ENCODE data around the gene ZBTB40. TPM values are rescaled to one million over a fixed set of nuclear protein-coding genes. Genes with fewer than 3 reads are reported as not detected.

Gene ZBTB40
- total and polyA plus RNA-seq, 9 of the 15 experiments (the other 6 are each of a cell fraction or from before 2014, with no cell fraction given) = 2.6 to 26.0 (median 18.8) TPM

DNA sequence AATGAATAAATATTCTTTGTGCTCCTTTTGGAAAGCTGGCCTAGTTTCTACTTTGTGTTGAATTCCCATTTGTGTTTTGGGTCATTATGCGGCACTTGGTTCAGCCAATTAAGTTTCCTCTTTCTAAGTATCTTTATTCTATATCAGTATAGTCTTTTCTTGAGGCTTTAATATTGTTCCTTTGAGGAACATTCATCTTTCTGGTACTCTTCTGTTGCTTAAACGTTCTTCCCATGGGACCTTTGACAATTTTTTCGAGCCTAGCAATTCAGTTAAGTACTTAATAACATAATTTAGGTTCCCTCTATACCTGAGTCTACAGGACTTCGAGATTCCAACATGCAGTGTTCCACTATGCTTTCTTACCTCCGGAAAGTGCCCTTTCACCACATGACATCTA lies 24.9 kb downstream of the ZBTB40 start (continued):
- no peak for TF ChIP-seq ZNF778 (CRISPR knock-in tag; IDR thresholded peaks at IDR 0.05)

DNA sequence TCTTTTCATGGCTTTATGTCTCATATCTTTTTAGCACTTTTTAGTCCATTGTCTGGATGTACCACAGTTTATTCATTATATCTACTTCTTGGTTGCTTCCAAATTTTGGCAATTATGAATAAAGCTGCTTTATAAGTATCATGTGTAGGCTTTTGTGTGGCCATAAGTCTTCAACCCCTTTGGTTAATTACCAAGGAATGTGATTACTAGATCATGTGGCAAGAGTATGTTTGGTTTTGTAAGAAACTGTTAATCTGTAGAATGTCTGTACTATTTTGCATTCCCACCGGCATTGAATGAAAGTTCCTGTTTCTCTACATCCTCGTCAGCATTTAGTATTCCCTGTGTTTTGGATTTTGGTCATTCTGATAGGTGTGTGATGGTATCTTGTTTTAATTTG lies 31.5 kb downstream of the ZBTB40 start:
- ATAC-seq (no peak), DNase-seq (ENCODE audit: extremely low read depth in 1 of 4, low spot score in 3 of 4) (no peak), FAIRE-seq (no peak)
- ChIA-PET CTCF (ENCODE audit: low intra/inter-chr PET ratio) (no interaction called here), POLR2A (no interaction called here)
- 81% methylated on average over 2 of the region's 2 CpGs for WGBS (ENCODE audit: insufficient coverage, low coverage, missing lambda C conversion rate)
- Histone ChIP-seq H3K9me1 (ENCODE audit: control insufficient read depth, insufficient read depth, low read length) (peaks cover 4% of the 10 kb centered on the region), H3K36me3 (ENCODE audit: control insufficient read depth, insufficient read depth, low read length) (no peaks in the 10 kb centered on the region), H2AFZ (ENCODE audit: low read depth, low read length) (no peak overlapping the region), H3K4me1 (replicated peaks in 1 of 2; ENCODE audit: control insufficient read depth in 2 of 2, insufficient read depth in 2 of 2, low read length in 2 of 2) (peaks cover 2 to 13% of the 10 kb centered on the region in 2 experiments; a peak in 4 of 5 replicates), H3K27ac (ENCODE audit: extremely low read depth, low read depth, low read length) (no peak overlapping the region), H3K9ac (ENCODE audit: insufficient read depth in 1 of 2, low read depth in 2 of 2, low read length in 2 of 2) (no peak overlapping the region), H3K79me2 (ENCODE audit: control insufficient read depth, insufficient read depth, low read length) (peaks cover 53% of the 10 kb centered on the region), H3K4me3 (no peak overlapping the region), H3K9me3 (replicated peaks; ENCODE audit: control insufficient read depth, insufficient read depth, low read depth, low read length) (0 out of 2 replicates have a peak, but pooled peaks cover 2% of the 10 kb centered on the region), H3K27me3 (ENCODE audit: control insufficient read depth in 2 of 2, insufficient read depth in 2 of 2, low read length in 2 of 2) (no peaks in the 10 kb centered on the region), H4K20me1 (replicated peaks; ENCODE audit: control insufficient read depth, insufficient read depth, low read length) (peaks cover 10% of the 10 kb centered on the region), H3K4me2 (ENCODE audit: insufficient read depth, low read length) (no peak overlapping the region)
- intact Hi-C loops (cut with micrococcal nuclease) = no loop called here
- TF ChIP-seq TAF1 (IDR thresholded peaks at IDR 0.05; ENCODE audit: control insufficient read depth, extremely low read depth, insufficient read depth, low read length, severe bottlenecking) (no peak), RBM25 (IDR thresholded peaks at IDR 0.05; ENCODE audit: low read depth, low read length, severe bottlenecking) (peak; percentile 62)
- in situ Hi-C loops (cut with MboI) = no loop called here
- no TSS peak for BruUV-seq (replicated peaks)

All from K562 (cell line).